ENCODE data around the gene GYS2.

DNA sequence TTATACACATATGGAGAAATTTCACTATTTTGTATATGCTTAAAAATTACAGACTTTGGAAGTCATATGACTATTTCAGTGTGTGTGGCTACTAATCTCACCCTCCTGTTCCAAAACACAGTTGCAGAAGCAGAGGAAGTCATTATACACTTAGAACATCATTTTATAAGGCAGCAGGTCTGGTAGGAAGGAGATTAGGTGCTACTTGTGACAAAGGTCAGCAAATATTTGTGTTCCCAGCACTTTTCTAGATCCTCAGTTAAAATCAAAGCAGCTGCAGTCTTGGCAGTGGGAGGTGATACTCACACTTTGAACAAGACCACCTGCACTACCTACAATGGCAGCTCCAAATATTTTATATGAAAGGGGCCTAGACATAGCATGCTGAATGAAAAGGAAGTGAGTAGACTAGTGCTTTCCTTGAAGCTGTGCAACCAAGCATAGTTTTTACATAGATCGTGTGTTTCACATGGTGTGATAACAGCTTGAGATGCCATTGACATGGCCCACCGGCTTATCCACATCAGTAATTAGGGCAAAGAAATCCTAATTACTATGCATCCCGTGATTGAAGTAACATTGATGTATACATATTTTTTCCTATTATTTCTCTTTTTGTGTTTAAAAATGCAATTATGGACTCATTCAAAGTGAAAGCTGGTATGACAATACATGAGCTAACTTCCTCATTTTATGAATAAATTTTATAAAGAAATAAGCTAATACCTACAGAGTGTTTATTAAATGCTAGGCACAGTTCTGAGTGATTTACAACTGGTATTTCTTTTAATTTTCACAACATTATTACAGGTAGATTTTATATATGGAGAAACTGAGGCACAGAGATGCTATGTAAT is 5.3 kb downstream of the GYS2 start:
- TF ChIP-seq, protein P1, sequence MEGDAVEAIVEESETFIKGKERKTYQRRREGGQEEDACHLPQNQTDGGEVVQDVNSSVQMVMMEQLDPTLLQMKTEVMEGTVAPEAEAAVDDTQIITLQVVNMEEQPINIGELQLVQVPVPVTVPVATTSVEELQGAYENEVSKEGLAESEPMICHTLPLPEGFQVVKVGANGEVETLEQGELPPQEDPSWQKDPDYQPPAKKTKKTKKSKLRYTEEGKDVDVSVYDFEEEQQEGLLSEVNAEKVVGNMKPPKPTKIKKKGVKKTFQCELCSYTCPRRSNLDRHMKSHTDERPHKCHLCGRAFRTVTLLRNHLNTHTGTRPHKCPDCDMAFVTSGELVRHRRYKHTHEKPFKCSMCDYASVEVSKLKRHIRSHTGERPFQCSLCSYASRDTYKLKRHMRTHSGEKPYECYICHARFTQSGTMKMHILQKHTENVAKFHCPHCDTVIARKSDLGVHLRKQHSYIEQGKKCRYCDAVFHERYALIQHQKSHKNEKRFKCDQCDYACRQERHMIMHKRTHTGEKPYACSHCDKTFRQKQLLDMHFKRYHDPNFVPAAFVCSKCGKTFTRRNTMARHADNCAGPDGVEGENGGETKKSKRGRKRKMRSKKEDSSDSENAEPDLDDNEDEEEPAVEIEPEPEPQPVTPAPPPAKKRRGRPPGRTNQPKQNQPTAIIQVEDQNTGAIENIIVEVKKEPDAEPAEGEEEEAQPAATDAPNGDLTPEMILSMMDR (conservative IDR thresholded peaks at IDR 0.05; ENCODE audit: low read depth, low read length): no peak
- TF ChIP-seq EZH2 (IDR thresholded peaks at IDR 0.05; ENCODE audit: low read length, unreplicated experiment) (no peak), EZH2phosphoT487 (IDR thresholded peaks at IDR 0.05; ENCODE audit: borderline replicate concordance, low read length) (no peak)

Measured in PC-3 (cell line).